HCT116 (cell line): Measurements from ENCODE around the gene CAPN9. TPM values are rescaled to one million over a fixed set of nuclear protein-coding genes. Genes with fewer than 3 reads are reported as not detected.

Experiments
- ATAC-seq: fragments of 200-7000 bp; cut with Tn5 transposase; 2 replicates; pipeline ENCODE4 v1.9.1; 2020; ENCODE audit warnings: mild to moderate bottlenecking, moderate library complexity
- BruUV-seq: library from RNA; stranded (reverse); fragments of 400-500 nt; replicated peaks from 2 replicates; lab custom pipeline; 2021; lab: Mats Ljungman, UMichigan
- CTCF ChIA-PET: fragments of 300-600 bp; sonication (Branson Sonifier 250); formaldehyde crosslinking; loops from one replicate; lab custom pipeline; 2021; ENCODE audit warnings: antibody characterized with exemption; lab: Charles Lee
- POLR2A ChIA-PET: fragments of 300-600, 350-600 bp; sonication (Branson Sonifier 250); formaldehyde crosslinking; loops from one replicate; lab custom pipeline; 2021; ENCODE audit warnings: antibody characterized with exemption; lab: Charles Lee
- RAD21 ChIA-PET, 2 experiments: fragments of 300-600 bp; sonication (Branson Sonifier 250); formaldehyde crosslinking; loops; one replicate each; lab custom pipeline; 2023; ENCODE audit warnings: low total read pairs in 2 of 2; ENCODE audit not compliant: uncharacterized antibody in 2 of 2, unreplicated experiment in 2 of 2, low non-redundant PET in 1 of 2; lab: Charles Lee
- DNase-seq: peaks from one replicate; pipeline ENCODE4 v3.0.0-alpha.2; 2010; ENCODE audit warnings: low read depth, low spot score
- H2AFZ ChIP-seq: fragments of 200-600 bp; shearing (Covaris generic), sonication (generic); 2 replicates; pipeline ENCODE4 v1.6.1; 2017; ENCODE audit warnings: low read depth, mixed run types, mixed read lengths, antibody characterized with exemption, low read length; ENCODE audit not compliant: poor library complexity, severe bottlenecking
- H3K27ac ChIP-seq: 2 replicates; pipeline ENCODE4 v1.5.1; 2012; ENCODE audit warnings: low read depth, low read length
- H3K27me3 ChIP-seq: fragments of 200-600 bp; sonication (generic); 2 replicates; pipeline ENCODE4 v1.6.1; 2016; ENCODE audit warnings: mixed run types, low read length, mixed read lengths; ENCODE audit not compliant: insufficient read depth
- H3K36me3 ChIP-seq, 2 experiments: fragments of 200-500 bp in 1 of 2; fragments of 200-600 bp in 1 of 2; sonication (Bioruptor generic) in 1 of 2; sonication (generic) in 1 of 2; 2 replicates each; pipeline versions ENCODE4 v1.5.1 to v1.6.1; 2014 to 2016; ENCODE audit warnings: low read length in 2 of 2, inconsistent platforms in 1 of 2, mixed read lengths in 1 of 2, mixed run types in 1 of 2; ENCODE audit not compliant: insufficient read depth in 2 of 2, control insufficient read depth in 1 of 2
- H3K4me1 ChIP-seq, 2 experiments: fragments of 200-600 bp in 1 of 2; sonication (generic) in 1 of 2; 2 replicates each; pipeline versions ENCODE4 v1.5.1 to v1.6.1; 2012 to 2017; ENCODE audit warnings: low read length in 2 of 2, inconsistent platforms in 1 of 2, mild to moderate bottlenecking in 1 of 2, mixed read lengths in 1 of 2, mixed run types in 1 of 2, moderate library complexity in 1 of 2; ENCODE audit not compliant: insufficient read depth in 2 of 2, control insufficient read depth in 1 of 2
- H3K4me2 ChIP-seq: fragments of 200-600 bp; sonication (generic); 2 replicates; pipeline ENCODE4 v1.6.1; 2017; ENCODE audit warnings: mixed run types, low read length, mixed read lengths
- H3K4me3 ChIP-seq, 2 experiments: fragments of 200-600 bp in 1 of 2; sonication (generic) in 1 of 2; replicated peaks in 1 of 2; 2 replicates each; pipeline ENCODE4 v1.5.1; 2011 to 2016; ENCODE audit warnings: low read length in 2 of 2, control low read depth in 1 of 2, low read depth in 1 of 2, mild to moderate bottlenecking in 1 of 2, mixed read lengths in 1 of 2, mixed run types in 1 of 2
- H3K79me2 ChIP-seq: fragments of 200-600 bp; sonication (generic); 2 replicates; pipeline ENCODE4 v1.6.1; 2017; ENCODE audit warnings: mild to moderate bottlenecking, mixed run types, low read length, moderate library complexity, mixed read lengths; ENCODE audit not compliant: insufficient read depth
- H3K9ac ChIP-seq: fragments of 200-600 bp; sonication (generic); 2 replicates; pipeline ENCODE4 v1.6.1; 2016; ENCODE audit warnings: low read length, mixed read lengths
- H3K9me2 ChIP-seq: fragments of 200-600 bp; sonication (generic), shearing (Covaris generic); 2 replicates; pipeline ENCODE4 v1.6.1; 2017; ENCODE audit warnings: mixed run types, mild to moderate bottlenecking, moderate library complexity; ENCODE audit not compliant: insufficient read depth
- H3K9me3 ChIP-seq, 2 experiments: fragments of 200-500 bp in 1 of 2; fragments of 200-600 bp in 1 of 2; sonication (Bioruptor generic) in 1 of 2; sonication (generic) in 1 of 2; 2 replicates each; pipeline ENCODE4 v1.6.1; 2014 to 2017; ENCODE audit warnings: low read length in 2 of 2, mixed read lengths in 2 of 2, inconsistent platforms in 1 of 2, low read depth in 1 of 2, mild to moderate bottlenecking in 1 of 2, mixed run types in 1 of 2, moderate library complexity in 1 of 2; ENCODE audit not compliant: control insufficient read depth in 1 of 2, insufficient read depth in 1 of 2
- H4K20me1 ChIP-seq: fragments of 200-600 bp; sonication (generic), shearing (Covaris generic); 2 replicates; pipeline ENCODE4 v1.6.1; 2017; ENCODE audit warnings: mixed run types, mild to moderate bottlenecking, moderate library complexity; ENCODE audit not compliant: insufficient read depth
- CBX3 ChIP-seq: IDR thresholded peaks from 2 replicates; pipeline ENCODE4 v1.6.1; 2012; ENCODE audit warnings: low read depth
- CEBPB ChIP-seq: IDR thresholded peaks from 2 replicates; pipeline ENCODE4 v1.6.1; 2012; ENCODE audit warnings: low read depth
- EGR1 ChIP-seq: IDR thresholded peaks from 2 replicates; pipeline ENCODE4 v1.6.1; 2012; ENCODE audit warnings: low read depth
- JUND ChIP-seq: IDR thresholded peaks from 2 replicates; pipeline ENCODE4 v1.6.1; 2012
- MAX ChIP-seq: IDR thresholded peaks from 2 replicates; pipeline ENCODE4 v1.6.1; 2012
- POLR2A ChIP-seq: IDR thresholded peaks from 2 replicates; pipeline ENCODE4 v1.7.0; 2011; ENCODE audit warnings: borderline replicate concordance; ENCODE audit not compliant: insufficient read depth, insufficient read length; ENCODE audit errors: extremely low read depth
- POLR2AphosphoS5 ChIP-seq: IDR thresholded peaks from 2 replicates; pipeline ENCODE4 v1.6.1; 2011; ENCODE audit warnings: mild to moderate bottlenecking, low read depth, low read length, moderate library complexity
- SP1 ChIP-seq: IDR thresholded peaks from 2 replicates; pipeline ENCODE4 v1.6.1; 2012; ENCODE audit warnings: low read depth
- TCF7L2 ChIP-seq: IDR thresholded peaks from 2 replicates; pipeline ENCODE4 v1.7.0; 2011; ENCODE audit warnings: borderline replicate concordance, inconsistent platforms; ENCODE audit not compliant: insufficient read depth, insufficient read length; ENCODE audit errors: extremely low read depth
- YY1 ChIP-seq: IDR thresholded peaks from 2 replicates; pipeline ENCODE4 v1.6.1; 2011; ENCODE audit warnings: low read length, low read depth, moderate library complexity, mild to moderate bottlenecking; ENCODE audit not compliant: insufficient replicate concordance; ENCODE audit errors: extremely low read depth
- intact Hi-C: fragments of 100-400 bp; cut with micrococcal nuclease; formaldehyde crosslinking; loops from 2 replicates; pipeline ENCODE4 v1.10.0; 2022
- total RNA-seq: library from RNA; stranded (reverse); gene quantifications from one replicate; pipeline ENCODE4 v1.2.1, GENCODE V29; 2021; ENCODE audit not compliant: unreplicated experiment
- TF ChIP-seq, protein P1 (sequence below), 3 experiments: fragments of 200-600 bp in 1 of 3; sonication (generic) in 1 of 3; IDR thresholded peaks in 2 of 3; conservative IDR thresholded peaks in 1 of 3; 2 replicates each; pipeline ENCODE4 v1.5.1; 2012 to 2017; ENCODE audit warnings: low read depth in 2 of 3, low read length in 2 of 3, antibody characterized with exemption in 1 of 3, borderline replicate concordance in 1 of 3, control low read depth in 1 of 3, mild to moderate bottlenecking in 1 of 3, mixed read lengths in 1 of 3, mixed run types in 1 of 3, moderate library complexity in 1 of 3; ENCODE audit not compliant: insufficient read depth in 1 of 3
- TF ChIP-seq, protein P2 (sequence below): IDR thresholded peaks from 2 replicates; pipeline ENCODE4 v1.6.1; 2012

Gene CAPN9
- total RNA-seq, 1 experiment from 2014 or later: not detected

GRCh38 chr1:230725256-230726012 is 21.8 kb upstream of the CAPN9 start:
- Histone ChIP-seq H3K79me2 (no peaks in the 10 kb centered on the region), H3K4me3 (no peak overlapping the region), H3K4me2 (no peak overlapping the region), H3K36me3 (no peaks in the 10 kb centered on the region), H2AFZ (no peak overlapping the region), H3K9me3 (no peaks in the 10 kb centered on the region; a peak in 2 of 4 replicates), H3K4me1 (no peaks in the 10 kb centered on the region), H3K27ac (no peak overlapping the region)
- BruUV-seq: no TSS peak
- ChIA-PET RAD21 (no interaction called here), POLR2A (no interaction called here)
- intact Hi-C loops: no loop called here
- TF ChIP-seq SP1: no peak
- TF ChIP-seq, protein P1, sequence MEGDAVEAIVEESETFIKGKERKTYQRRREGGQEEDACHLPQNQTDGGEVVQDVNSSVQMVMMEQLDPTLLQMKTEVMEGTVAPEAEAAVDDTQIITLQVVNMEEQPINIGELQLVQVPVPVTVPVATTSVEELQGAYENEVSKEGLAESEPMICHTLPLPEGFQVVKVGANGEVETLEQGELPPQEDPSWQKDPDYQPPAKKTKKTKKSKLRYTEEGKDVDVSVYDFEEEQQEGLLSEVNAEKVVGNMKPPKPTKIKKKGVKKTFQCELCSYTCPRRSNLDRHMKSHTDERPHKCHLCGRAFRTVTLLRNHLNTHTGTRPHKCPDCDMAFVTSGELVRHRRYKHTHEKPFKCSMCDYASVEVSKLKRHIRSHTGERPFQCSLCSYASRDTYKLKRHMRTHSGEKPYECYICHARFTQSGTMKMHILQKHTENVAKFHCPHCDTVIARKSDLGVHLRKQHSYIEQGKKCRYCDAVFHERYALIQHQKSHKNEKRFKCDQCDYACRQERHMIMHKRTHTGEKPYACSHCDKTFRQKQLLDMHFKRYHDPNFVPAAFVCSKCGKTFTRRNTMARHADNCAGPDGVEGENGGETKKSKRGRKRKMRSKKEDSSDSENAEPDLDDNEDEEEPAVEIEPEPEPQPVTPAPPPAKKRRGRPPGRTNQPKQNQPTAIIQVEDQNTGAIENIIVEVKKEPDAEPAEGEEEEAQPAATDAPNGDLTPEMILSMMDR (IDR thresholded peaks at IDR 0.05 in 2 of 3, conservative IDR thresholded peaks at IDR 0.05 in 1 of 3; ENCODE audit: borderline replicate concordance in 1 of 3, insufficient read depth in 1 of 3, low read depth in 2 of 3, low read length in 2 of 3): no peak
- TF ChIP-seq YY1: no peak
- TF ChIP-seq, protein P2, sequence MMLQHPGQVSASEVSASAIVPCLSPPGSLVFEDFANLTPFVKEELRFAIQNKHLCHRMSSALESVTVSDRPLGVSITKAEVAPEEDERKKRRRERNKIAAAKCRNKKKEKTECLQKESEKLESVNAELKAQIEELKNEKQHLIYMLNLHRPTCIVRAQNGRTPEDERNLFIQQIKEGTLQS: no peak
- no peak for TF ChIP-seq JUND
- TF ChIP-seq CBX3: no peak
- no peak for TF ChIP-seq POLR2A
- no peak for TF ChIP-seq POLR2AphosphoS5
- no peak for TF ChIP-seq EGR1
- no peak for TF ChIP-seq TCF7L2
- TF ChIP-seq CEBPB: no peak
- no peak for TF ChIP-seq MAX
- TF ChIP-seq, all 23 proteins: peak for 0
- H3K27me3 ChIP-seq: no peaks in the 10 kb centered on the region
- no peaks in the 10 kb centered on the region for H3K9me2 ChIP-seq
- DNase-seq (no peak), ATAC-seq (no peak)
- CTCF ChIA-PET: no interaction called here
- H3K9ac ChIP-seq: no peak overlapping the region
- H4K20me1 ChIP-seq: no peaks in the 10 kb centered on the region
